Stimulated activated CD4-positive, alpha-beta T cell treated with anti-CD3 and anti-CD28 coated beads, Interleukin-2, amount 100 ng/mL, for 48 hours (primary cell): ENCODE results near the gene PAX6.

ENCODE experiments used
- DNase-seq, 2 donors: peaks; one replicate each; pipeline ENCODE4 v3.0.0-alpha.2; 2020

Gene PAX6

DNA sequence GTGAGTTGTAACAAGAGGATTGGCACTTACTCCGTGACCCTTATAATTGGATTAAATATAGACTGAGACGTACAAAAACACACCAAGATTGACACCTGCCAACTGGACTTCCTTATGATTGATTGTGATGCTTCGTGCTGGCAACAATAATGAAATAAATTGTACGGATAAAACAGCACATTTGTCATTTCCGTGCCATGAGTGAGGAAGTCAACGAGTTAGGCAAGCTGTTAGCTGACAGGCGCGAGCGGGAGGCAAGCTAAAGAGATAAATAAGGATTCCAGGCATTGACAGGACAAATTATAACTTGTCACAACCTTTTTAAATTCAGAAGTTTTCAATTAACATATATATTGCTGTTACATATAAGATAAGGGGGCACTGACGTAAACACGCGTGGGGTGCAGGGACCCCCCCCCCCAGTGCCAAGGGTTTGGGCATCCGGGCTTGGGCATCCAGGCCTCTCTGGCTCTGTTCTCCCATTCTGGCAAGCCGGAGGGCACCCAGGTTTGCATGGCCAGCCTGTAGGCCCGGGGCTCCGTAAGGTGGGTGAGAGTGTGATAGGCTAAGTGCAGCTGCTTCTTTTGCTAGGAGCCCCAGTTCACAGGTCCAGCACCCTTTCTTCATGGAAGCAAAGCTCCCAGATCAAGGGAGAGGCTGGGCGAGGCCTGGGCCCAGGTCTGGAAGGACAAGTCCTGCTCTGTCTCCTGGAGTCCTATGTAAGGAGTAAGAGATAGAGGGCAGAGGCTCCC is 11.2 kb upstream of the PAX6 start:
- DNase-seq: no peak

DNA sequence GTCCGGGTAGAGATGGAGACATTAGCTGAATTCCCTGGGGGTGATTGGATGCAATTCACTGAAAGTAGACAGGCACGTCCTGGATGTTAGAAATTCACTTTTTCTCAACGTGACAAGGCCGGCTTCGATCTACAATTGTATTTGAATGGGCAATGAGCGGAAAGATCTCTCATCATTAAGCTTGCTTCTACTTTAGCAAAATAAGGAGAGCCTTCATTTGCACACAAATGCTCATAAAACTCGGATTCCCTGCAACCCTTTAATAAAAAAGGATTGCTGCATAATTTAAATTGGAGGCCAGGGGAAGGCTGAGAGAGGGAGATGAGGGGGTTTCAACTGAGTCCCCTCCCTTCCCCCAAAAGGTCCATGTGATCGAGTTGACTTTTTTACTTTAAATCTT is 10.6 kb upstream of the PAX6 start:
- DNase-seq: no peak

DNA sequence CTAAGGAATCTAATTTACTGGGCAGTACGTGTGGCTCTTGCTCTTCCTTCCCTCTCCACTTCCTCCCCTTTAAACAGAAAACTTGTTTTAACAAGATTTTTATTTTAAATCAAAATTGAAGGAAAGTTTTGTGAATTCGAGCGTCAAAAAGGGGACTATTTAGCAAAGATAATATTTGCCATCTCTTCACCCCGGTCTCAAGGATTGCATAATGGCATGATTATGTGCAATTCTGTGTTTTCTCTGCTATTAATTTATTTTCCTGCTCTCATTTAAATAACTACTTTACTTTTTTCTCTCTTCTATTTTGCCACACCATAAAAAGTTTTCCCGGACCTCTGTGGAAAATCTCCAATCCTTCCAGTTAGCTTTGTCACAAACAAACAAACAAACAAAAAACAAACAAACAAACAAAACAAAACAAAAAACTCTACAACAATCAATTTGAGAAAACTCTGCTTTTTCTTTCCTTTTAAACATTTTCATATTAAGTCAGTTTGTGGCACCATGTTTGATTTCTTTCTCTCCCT is 10.2 kb upstream of the PAX6 start:
- no peak for DNase-seq

DNA sequence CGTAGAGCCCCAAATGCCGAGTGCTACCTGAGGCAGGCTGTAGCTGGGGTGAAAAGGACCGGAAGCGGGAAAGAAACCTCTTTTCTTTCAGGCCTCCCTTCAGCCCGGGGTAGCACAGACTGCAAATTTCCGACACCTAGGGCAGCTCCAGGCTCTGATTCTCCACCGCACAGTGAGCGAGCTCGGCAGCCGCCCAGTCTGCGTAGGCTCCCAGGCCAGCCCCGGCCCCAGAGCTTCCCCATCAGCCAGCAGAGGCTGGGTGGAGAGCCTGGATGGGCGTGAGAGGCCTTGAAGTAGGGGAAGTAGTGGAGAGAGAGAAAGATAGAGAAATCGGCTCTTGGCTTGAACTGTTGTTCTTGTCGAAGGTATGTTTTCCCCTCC is 9.3 kb upstream of the PAX6 start:
- no peak for DNase-seq

DNA sequence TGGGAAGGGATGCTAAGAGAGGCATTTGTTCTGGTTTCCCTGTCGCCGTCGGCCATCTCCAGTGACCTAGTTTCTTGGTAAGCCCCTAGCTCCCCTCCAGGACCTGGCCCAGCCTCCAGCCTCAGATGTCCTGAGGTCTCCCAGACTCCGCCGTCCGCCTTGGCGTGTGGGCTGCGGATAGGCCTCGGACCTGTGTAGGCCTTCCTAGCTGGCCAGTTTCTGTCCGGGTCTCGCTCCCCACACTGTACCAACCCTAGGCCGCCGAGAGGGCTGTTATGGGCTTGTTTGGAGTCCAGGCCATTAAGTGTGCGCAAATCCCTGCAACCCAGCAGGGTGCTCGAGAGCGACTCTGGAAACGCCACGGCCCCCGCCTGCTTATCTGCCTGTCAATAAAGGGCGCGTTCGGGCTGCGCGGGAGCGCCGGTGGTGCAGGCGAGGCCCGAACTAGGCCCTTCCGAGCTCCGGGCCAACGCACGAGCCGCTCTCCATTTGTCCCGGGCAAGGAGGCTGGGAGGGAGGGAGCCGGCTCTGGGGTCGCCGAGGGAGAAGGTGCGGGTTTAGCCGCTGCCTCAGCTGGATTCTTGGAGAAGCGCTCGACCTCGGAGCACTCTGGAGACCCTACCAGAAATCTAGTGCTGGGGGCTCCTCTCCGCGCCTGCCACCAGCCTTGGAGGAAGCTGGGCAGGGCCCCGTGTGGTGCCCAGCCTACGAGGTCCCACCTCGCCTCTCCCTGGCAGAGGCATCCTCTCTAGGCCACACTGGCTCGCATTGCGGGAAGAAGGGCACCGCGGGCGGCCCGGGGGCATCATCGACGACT is 8.7 kb upstream of the PAX6 start:
- no peak for DNase-seq

DNA sequence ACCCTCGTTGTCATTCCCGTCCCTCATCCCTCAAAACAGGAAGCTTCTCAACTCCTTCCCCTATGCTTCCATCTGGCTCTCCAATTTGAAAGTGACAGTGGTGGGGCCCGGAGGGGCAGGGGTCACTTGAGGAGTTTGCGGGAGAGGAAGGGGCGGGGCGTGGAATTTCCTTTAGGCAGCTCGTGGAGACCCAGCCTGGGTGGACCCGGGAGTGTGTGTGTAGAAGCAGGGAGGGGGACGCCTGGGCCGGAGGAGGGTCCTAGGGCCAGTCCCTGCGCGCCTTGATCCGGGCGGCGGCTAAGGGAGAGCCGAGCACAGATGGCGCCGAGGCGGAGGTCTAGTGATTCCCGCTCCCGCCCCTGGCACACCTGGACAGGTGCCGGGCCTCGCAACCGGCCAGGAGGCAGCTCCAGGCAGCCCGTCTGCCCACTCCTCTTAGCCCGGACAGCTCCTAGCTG is 7.8 kb upstream of the PAX6 start:
- no peak for DNase-seq

DNA sequence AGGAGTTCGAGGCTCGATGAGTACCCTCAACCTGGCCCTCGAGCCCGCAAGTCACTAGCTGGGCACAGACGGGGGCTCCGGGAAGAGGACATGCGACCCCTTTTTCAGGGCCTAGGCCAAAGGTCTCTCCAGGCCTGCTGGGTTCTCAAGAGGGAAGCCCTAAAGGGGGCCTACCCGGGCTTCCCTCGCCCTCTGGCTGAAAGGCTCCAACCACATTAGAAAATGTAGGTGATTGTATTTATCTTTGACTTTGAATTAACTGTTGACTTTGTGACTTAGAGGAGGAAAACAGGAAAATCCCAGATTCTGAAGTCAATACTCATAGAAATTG is 7.3 kb upstream of the PAX6 start:
- DNase-seq: no peak

DNA sequence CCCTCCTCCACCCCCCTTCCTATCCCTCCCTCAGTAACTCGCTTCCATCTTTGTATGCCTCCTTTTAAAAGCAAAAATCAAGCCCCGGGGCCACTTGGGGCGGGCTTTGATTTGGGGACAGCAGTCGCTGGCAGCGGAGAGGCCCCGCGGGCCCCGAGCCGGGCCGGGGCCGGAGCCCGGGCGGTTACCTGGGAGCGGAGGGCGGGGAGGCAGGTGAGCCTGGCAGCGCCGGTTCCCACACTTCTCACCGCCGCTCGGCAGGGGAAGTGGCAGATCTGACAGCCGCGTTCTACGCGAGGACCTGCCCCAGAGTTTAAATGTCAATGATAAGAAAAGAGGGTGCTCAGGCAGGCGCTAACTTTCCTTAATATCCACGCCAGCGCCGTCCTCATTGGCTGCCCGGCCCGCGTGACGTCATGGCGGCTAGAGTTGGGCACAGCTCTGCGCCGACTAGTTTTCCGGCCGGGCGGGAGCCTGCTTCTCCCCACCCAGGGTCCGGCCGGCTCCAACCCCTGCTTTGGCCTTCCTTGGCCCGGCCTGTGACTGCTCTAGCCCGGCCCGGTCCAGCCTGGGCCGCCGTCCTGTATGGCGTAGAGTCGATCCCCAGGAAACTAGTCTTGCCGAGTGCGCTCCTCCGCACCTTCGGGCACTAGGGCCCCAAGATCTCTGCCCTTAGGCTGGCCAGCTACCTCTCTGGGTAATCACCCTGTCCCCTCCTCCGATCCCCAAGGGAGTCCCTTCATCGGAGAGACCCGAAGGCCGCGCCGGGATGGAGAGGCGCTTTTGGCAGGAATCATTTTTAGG is 6.7 kb upstream of the PAX6 start:
- DNase-seq: no peak

DNA sequence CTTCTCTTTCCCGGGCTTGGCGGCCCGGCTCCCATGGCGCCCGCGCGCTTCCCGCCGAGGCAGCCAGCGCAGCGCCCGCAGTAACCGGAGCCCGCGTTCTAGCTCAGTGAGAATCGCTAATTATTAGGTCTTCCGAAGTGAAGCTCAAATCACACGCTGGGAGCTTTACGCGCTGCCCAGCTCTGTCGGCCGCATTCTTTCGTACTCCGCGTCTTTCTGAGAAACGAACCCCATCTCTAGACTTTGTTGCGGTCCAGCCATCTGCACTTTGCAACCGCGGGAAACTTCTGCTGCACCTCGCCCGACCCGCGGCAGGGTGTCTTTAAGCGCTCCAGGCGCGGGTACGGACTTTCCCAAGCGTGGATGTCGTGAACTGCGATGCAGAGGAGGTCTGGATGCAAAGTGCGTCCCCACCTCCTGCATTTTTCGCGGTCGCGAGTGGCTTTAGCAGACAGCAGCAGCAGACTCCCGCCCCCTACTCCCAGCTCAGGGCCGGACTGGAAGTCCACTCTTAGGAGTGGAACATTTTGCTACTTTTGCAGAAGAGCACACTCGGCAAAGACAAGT is 6.0 kb upstream of the PAX6 start:
- no peak for DNase-seq

DNA sequence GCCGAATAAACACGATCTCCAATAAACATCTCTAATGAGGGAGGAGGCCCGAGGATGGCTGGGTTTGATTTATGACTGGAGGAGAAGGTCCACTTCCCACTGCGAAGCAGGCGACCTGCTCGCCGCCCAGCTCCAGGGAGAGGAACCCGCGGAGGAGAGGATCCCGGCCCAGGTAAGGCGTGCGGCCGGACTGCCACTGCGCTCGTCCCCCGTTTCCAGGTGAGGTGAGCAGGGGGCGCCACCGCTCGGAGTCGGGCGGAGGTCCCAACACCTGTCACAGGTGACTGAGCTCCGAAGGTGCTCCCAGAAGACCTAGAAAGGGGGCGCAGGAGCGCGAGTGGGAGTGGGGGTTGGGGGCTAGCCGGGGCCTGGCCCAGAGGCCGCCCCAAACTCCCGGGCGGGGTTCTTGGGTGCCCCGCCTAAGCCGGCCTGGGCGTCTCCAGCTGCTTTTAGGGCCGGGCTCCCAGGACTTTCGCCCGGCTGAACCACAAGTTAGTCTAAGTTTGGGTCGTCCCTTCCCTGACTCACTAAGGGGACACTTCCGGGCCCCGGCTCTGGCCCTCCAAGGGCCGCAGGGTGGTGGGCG is 5.4 kb upstream of the PAX6 start:
- no peak for DNase-seq

DNA sequence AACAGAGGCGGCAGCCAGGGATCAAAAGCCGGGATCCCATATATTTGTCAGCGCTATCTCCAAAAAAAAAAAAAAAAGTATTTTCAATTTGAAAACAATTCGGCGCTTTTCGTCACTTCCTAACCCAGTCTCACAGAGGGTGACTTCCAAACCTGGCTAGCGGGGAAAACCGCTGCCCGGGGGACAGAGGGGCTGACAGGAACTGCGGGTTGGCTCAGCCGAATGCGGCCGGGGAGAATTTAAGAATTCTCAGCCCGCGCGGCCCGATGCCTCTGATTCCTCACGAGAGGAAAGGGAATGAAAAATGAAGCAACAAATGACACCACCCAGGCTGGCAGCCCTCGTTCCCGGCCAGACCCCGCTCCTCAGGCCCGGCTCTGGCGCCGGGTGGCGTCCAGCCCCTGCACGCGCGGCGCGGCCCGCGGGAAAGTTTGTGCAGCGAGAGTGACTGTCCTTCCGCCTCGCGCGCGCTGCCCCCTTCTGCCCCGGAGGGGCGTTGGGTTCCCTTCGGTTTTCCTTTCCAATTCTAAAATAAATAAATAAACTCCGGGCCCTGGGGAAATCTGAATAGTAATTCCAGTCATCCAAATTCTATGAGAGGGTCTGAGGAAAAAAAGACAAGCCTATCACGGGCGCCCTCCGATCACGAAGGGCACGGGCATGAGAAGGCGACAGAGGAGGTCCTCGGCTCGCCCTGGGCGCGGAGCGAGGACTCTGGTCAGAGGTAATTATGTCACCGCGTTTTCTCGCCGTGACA is 4.8 kb upstream of the PAX6 start:
- DNase-seq: no peak

DNA sequence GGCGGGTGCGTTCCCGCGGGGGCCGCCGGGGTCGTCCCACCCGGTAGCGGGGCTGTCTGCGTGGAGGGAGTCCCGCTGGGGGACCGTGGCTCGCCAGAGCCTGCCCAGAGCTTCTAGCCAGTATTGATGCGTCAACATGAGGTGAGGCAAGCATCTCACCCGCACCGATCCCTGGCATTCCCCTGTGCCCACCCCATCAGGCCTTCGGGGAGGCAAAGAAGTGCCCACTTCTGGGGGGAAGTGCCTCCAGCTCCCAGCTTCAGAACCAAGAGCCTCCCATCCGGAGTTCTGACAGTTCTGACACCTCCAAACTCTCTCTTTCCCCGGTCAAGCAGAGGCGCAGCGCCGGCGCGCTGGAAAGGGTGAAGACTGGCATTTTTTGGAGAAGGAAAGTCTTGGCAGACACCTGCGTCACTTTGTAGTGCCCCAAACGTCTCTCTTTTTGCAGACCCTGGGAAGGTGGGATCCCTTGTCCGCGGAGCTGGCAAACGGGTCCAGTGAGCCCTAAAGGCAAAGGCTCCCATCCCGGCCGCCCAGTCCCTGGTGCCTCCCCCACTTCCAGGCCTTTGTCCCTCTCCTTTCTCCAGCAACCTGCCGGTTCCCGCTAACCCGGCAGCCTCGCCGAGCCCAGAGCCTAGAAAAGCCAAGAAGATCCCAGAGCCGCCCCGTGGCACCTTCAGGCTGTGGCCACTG is 3.2 kb upstream of the PAX6 start:
- no peak for DNase-seq

DNA sequence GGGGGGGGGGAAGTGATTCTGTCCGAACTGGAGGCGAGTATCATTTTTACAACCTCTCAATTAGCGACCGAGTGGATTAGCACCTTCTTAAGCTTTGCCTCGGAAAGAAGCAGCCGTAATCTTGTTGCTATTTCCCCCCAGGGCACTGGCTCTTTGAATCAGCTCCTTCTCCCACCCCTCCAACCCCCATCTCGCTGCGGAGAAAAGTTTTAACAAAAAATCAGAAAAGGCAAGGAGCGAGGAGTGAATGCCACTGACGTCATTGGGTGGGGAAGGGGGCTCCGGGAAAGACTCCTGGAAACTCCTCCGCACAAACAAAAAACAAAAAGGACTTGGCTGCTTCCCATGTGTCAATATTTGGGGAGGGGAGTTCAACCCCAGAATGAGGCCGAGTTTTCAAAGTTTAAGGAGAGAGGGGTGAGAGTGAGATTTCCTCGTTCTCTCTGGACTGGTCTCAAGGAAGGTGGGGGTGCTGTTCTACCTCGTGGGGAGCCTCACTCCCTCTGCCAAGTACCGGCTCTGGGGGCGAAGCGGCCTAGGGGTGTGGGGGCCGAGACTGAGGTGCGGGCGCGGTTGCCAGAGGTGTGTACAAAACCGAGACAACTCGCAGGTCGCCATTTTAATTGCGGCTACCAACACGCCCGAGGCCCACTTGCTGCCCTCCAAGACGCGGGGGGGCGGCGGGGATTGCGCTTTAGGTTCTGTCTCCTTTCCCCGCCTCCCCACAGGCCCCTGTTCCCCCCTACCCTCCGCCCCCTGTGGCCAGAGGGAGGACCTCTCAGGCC is 2.5 kb upstream of the PAX6 start:
- no peak for DNase-seq

DNA sequence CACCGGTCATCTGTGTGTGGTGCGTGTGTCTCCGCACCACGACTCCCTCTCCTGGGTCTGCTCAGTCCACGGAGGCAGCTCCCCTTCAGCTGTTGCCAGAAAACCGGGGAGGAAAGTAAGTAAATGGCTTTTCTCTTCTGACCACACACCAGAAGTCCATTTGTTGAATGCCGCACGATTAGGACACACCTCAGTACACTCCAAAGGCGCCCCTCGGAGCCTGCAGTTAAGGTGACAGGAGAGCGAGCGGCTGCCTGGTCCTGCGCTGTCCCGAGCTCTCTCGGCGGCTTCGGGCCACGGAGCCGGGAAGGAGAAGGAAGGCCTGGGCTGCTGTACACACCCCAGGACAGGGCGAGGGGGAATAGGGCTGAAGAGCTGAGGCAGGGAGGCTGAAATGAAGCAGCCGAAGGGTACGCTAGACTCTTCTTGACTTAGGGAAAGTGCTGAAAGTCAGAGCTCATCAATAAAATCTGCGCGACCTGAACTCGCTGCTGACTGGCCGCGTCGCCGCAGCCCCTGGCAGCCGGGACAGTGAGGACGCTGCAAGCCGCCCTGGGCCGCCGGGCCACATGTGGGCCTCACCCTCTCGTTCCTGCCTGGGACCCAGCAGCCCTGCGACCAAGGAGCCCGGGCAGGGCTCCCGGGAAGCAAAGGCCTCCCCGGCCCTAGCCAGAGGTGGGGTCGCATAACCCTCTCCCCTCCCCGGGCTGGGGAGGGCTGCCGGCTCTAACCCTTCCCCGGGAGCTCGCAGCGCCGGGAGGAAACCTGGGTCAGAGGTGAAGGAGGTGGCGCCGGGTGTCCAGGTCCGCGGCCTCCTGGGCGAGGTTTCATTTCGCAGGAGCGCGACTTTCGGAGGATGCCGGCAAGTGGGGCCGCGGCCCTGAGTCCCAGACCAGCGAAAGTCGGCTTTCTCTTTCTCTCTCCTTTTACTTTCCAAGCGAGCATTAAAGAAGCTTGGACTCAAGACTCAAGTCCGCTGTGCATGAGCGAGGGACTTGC is 1.6 kb upstream of the PAX6 start:
- no peak for DNase-seq

DNA sequence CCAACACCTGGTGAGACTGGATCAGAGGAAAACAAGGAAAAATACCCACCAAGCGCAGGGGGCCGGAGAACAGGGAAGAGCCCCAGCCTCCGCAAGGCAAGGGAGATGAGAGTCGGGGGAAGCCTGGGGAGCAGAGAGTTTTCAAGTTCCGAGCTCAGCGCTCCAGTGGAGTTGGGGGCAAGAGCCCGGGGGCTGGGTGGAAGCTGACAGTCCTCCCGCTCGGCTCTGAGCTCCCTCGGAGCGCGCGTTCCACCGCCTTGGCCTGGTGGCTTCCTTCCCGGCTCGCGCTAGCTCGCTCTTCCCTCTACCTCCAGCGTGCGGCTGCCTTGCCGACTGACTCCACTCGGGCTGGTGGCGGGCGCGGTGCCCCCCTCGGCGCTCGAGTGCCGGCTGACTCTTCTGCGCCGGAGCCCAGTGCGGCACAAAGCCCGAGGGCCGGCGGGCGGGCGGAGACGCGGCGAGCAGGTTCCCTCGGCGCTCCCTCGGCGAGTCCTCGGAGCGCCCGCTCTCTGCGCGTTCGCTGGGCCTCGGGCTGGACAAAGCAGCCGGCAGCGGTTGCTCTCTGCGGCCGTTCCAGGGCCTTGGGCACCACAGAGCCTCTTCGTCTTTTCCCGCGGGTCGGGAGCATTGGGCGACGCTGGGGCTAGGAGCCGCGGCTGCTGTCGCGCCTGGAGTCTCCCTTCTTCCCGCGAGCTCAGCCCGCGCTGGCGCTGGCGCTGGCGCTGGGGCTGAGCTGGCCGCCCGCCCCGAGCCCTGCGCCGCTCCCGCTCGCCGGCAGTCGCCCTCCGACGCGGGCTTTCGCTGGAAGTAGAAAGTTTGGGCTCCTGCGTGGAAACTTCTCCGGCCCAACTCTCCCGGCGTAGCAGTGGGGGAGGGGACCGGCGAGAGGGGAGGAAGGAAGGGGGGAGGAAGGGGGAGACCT is 1.0 kb downstream of the PAX6 start:
- no peak for DNase-seq

DNA sequence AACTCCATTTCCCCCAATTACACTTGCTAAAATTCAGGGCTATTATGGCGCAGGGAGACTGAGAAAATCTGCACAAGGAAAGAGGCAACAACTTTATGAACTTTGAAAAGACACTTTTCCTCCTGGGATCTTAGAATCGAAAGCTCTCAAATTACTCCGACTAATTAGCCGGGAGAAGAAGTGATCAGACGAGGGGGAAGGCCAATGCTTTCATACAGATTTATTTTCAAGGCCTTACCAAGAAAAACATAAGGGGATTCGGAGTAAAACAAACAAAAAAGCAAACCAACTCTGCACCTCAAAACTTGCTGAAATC is 1.6 kb downstream of the PAX6 start:
- no peak for DNase-seq

DNA sequence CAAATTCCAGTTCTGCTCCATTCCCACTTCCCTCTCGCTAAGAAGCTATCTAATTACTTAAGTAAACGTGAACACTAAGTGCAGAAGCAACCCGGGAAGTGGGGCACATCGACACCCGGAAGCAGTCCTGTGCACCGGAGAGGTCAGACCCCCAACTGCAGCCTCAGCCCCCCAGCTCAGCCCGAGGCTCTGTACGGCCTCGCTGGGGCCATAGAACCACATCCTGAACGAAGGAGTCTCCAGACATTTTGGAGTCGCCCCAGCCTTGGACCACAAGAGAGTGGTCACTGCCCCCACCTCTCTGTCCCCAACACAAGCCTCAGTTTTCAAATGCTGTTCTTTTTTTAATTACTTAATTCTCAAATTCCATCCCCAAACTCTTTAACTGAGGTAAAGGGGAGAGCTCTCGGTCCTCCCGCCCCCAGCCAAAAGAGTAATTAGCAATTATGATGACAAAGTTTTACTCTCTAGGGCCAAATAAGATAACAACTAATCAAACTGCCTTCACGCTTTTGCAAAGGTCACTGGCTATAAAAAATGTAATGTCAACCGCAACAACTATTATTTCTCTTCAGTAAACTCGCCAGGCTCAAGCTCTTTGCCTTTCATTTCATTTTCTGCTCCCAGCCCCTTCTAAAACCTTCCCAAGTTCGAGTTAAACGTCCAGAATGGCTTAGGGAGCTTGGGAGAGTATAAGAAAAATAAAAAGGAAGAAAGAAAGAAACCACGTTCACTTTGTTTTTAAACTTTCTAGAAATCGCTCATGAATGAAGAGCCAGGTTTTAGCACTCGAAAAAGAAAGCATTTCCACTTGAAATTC is 2.2 kb downstream of the PAX6 start:
- no peak for DNase-seq
